Fibroblast of mammary gland (primary cell): ENCODE measurements around the gene SPIRE1.
"Not testable (repeated sequence)": the region's sequence is repeated elsewhere in the genome, so short reads cannot be mapped to it uniquely, and the experiment has no call there.

Experiments
- DNase-seq: peaks from one replicate; pipeline ENCODE4 v3.0.0-alpha.2; 2010; ENCODE audit warnings: low read depth
- H3K4me3 ChIP-seq: 2 replicates; pipeline ENCODE4 v1.5.1; 2011; ENCODE audit warnings: low read depth, mild to moderate bottlenecking, low read length, moderate library complexity; ENCODE audit not compliant: control insufficient read depth
- CTCF ChIP-seq: conservative IDR thresholded peaks from 2 replicates; pipeline ENCODE4 v1.5.1; 2011; ENCODE audit warnings: low read depth, low read length, inconsistent platforms; ENCODE audit not compliant: control insufficient read depth, insufficient read depth

The SPIRE1 gene

GRCh38 chr18:12497839-12498238 is 160.1 kb downstream of the SPIRE1 start:
- no peak for DNase-seq
- no peak overlapping the region for H3K4me3 ChIP-seq
- TF ChIP-seq CTCF, result no peak

GRCh38 chr18:12497296-12497695 is 160.6 kb downstream of the SPIRE1 start:
- H3K4me3 ChIP-seq, result no peak overlapping the region
- TF ChIP-seq CTCF, result no peak
- DNase-seq, result no peak

- DNase-seq, result no peak
- no peak overlapping the region for H3K4me3 ChIP-seq
- no peak for TF ChIP-seq CTCF
Observed at GRCh38 chr18:12492907-12493306, 165.0 kb downstream of the SPIRE1 start.

- TF ChIP-seq CTCF, result no peak
- DNase-seq, result no peak
- no peak overlapping the region for H3K4me3 ChIP-seq
Observed at GRCh38 chr18:12491611-12492435, 166.1 kb downstream of the SPIRE1 start.

- H3K4me3 ChIP-seq, result no peak overlapping the region
- no peak for TF ChIP-seq CTCF
- DNase-seq, result no peak
Observed at GRCh38 chr18:12485479-12486105, 172.3 kb downstream of the SPIRE1 start.

- H3K4me3 ChIP-seq, DNase-seq: not testable (repeated sequence)
Observed at GRCh38 chr18:12481915-12482314, 176.0 kb downstream of the SPIRE1 start.

- DNase-seq, result no peak
- no peak for TF ChIP-seq CTCF
- no peak overlapping the region for H3K4me3 ChIP-seq
Observed at GRCh38 chr18:12479982-12480381, 177.9 kb downstream of the SPIRE1 start.
